Measurements from ENCODE around the gene LUC7L2. TPM values are rescaled to one million over a fixed set of nuclear protein-coding genes. Genes with fewer than 3 reads are reported as not detected.

The LUC7L2 gene
- total RNA-seq, 5 donors from 2014 or later (not counting 1 experiment from before 2014, with no cell fraction given) = 131 to 169 (median 142) TPM

DNA sequence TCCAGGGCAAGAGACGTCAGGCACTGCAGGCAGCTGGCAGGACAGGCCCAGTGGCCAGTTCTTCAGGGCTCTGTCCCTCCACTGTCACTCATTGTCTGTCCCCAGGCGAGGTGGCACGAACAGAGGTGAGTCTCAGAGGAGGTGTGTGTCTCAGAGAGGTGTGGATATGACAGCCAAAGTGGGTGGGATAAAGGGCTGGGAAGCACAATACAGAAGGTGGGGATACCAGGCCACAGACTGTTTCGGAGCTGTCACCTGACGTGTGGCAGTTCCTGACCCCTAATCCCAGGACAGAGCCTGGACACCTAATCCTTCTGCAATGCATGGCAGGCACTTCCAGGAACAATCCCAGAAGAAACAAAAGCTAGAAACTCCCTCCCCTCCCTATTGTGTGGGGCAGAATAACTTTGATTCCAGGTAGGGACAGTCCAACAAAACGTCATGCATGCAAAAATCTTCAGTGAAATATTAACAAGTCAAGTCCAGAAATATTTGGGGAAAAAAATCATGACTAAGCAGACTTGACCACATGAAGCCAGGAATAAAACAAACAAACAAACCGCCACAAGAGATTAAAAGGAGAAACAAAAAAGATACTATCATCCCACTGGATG is 112.2 kb downstream of the LUC7L2 start:
- Mint-ChIP-seq H3K4me3 (no peak overlapping the region), H3K27me3 (peaks cover 2 to 3% of the 10 kb centered on the region in 2 donors), H3K9me3 (peaks cover 0 to 5% (median 4%) of the 10 kb centered on the region in 3 donors), H3K27ac (no peak overlapping the region), H3K36me3 (peaks cover 5% of the 10 kb centered on the region), H3K4me1 (no peaks in the 10 kb centered on the region)
- POLR2A ChIA-PET = no interaction called here
- Histone ChIP-seq H3K27me3 (replicated peaks in 1 of 2; ENCODE audit: control insufficient read depth in 2 of 2, extremely low read depth in 1 of 2, insufficient read depth in 2 of 2, low read length in 1 of 2) (peaks cover 0 to 4% of the 10 kb centered on the region in 2 experiments), H3K4me3 (ENCODE audit: control insufficient read depth in 1 of 2, extremely low read depth in 1 of 2, low read length in 1 of 2) (no peak overlapping the region), H3K27ac (ENCODE audit: low read length) (no peak overlapping the region), H3K9me3 (no peaks in the 10 kb centered on the region), H3K36me3 (ENCODE audit: control insufficient read depth in 2 of 2, extremely low read depth in 1 of 2, insufficient read depth in 1 of 2, low read length in 1 of 2) (no peaks in the 10 kb centered on the region), H3K4me1 (ENCODE audit: control insufficient read depth in 1 of 2, extremely low read depth in 1 of 2, insufficient read depth in 2 of 2, low read length in 2 of 2) (no peaks in the 10 kb centered on the region)
- CTCF ChIA-PET = no interaction called here
- ATAC-seq (replicated peaks in 1 of 4) (no peak), DNase-seq (no peak)
- 50% methylated on average over 1 of the region's 7 CpGs for WGBS (ENCODE audit: insufficient coverage)

Other genes with a start within 250 kb of the LUC7L2 start
- gene UBN2, start 128.7 kb upstream of the LUC7L2 start, total RNA-seq = 10 to 100 TPM; 16.1 to 21.7 (median 17.7) TPM
- gene FMC1, start 18.6 kb upstream of the LUC7L2 start, total RNA-seq = 1 to 10 TPM; 3.1 to 9.8 (median 8.5) TPM
- gene KLRG2, start 123.8 kb downstream of the LUC7L2 start, total RNA-seq = under 1 TPM in 1 of 5 donors, not detected in 4; 0.12 TPM
- gene CLEC2L, start 163.8 kb downstream of the LUC7L2 start, total RNA-seq = not detected

Measured in T-cell (primary cell).